Stimulated activated CD4-positive, alpha-beta T cell treated with anti-CD3 and anti-CD28 coated beads, Interleukin-1b, Interleukin-23, amount 100 ng/mL, for 1 hour (primary cell): ENCODE results near the gene ZBTB12.
"Not testable (repeated sequence)": the region's sequence is repeated elsewhere in the genome, so short reads cannot be mapped to it uniquely, and the experiment has no call there.

Experiments used
- DNase-seq, 2 donors: peaks; one replicate each; pipeline ENCODE4 v3.0.0-alpha.2; 2020; ENCODE audit warnings: low read depth in 2 of 2

Gene ZBTB12, protein sequence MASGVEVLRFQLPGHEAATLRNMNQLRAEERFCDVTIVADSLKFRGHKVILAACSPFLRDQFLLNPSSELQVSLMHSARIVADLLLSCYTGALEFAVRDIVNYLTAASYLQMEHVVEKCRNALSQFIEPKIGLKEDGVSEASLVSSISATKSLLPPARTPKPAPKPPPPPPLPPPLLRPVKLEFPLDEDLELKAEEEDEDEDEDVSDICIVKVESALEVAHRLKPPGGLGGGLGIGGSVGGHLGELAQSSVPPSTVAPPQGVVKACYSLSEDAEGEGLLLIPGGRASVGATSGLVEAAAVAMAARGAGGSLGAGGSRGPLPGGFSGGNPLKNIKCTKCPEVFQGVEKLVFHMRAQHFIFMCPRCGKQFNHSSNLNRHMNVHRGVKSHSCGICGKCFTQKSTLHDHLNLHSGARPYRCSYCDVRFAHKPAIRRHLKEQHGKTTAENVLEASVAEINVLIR

DNA sequence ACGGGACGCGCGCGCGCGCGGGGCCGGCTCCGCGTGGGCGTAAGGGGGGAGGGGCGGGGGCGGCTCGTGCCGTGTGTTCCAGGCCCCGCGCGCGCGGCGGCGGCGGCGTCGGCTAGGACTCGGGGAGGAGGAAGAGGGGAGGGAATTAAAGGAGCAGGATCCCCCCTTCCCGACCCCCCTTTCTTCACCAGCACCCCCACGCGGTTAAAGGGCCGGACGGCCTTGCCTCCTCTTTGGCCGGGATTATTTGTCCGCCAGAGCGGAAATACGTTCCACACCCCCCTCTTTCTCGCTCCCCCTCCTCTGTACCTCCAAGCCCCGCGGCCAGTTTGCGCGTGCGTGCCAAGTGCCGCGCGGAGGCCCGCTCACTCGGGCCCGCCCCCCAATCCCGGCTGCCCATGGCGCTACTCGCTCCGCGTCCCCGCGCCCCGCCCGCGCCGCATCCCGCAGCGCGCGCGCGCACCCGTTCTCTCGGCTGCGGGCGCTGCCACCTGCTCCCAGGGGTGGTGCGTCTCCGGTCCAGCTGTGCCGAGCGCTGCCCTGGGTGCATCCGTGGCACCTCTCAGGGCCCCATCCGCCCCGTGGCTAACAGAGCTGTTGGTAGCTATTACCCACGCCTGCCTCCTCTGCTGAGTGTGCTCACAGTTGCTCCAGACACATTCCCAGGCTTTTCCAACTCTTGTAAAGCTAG lies at the start of gene ZBTB12:
ZBTB12 (minus strand) TSS at position 134 of the 691 bp plus-strand sequence. CDS start 781 bp downstream, outside the sequence.
- DNase-seq = peak; percentile 68

DNA sequence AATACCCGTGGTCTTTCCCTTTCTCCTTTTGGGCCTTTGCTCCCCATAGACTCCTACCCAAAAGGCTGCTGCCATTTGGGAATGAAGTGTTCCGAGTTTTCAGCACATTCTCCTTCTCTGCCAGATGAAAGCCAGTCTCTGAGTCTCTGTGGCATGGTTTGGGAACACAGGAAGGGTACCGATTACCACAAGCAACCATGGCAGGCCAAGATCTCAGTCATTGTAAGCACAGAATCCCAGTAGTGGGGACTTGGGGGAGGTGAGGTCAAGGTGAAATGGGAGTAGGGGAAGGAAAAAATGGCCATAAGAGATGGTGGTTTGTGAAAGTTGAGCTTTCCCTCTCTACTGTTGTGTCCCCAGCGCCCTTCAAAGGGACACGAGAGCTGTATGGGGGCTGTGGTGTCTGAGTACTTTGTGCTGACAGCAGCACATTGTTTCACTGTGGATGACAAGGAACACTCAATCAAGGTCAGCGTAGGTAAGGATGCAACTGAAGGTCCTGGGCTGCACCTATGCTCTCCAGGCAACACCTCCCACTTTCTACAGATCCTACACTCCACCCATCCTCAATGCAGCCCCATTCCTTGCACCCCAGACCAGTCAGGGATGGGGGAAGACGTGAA lies 48.2 kb upstream of the ZBTB12 start:
- no peak for DNase-seq

DNA sequence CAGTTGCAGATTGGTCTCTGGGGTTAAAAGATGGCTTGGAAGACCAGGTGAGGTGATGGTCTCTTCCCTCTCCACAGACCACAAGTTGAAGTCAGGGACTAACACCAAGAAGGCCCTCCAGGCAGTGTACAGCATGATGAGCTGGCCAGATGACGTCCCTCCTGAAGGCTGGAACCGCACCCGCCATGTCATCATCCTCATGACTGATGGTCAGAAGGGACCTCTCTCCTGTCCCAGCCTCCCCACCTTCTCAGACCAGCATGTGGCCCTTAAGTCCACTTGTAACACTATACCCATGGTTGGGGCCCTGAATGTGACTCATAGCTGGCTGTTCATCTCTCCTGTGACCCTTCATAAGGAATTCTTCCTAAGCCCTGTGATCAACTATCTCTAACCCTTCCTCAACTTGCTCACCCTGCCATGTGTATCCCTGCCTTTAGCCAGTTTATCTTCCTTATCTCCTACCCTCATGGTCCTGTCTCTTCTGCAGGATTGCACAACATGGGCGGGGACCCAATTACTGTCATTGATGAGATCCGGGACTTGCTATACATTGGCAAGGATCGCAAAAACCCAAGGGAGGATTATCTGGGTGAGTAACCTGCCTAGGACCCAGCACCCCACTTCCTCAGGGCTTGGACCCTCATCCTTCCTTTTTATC lies 47.0 kb upstream of the ZBTB12 start:
- DNase-seq = no peak

DNA sequence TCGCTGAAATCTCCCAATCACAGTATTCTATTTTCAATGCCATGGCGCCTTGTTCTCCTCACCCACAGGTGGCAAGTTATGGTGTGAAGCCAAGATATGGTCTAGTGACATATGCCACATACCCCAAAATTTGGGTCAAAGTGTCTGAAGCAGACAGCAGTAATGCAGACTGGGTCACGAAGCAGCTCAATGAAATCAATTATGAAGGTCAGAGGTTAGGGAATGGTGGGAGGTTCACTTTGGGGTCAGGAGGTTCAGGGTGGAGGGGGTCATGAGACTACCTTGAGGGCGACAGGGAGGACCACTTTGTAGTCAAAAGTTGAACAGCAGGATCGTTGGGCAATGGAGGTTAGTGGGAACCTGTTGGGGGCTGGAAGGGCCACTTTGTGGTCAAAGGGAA lies 46.4 kb upstream of the ZBTB12 start:
- DNase-seq = no peak

DNA sequence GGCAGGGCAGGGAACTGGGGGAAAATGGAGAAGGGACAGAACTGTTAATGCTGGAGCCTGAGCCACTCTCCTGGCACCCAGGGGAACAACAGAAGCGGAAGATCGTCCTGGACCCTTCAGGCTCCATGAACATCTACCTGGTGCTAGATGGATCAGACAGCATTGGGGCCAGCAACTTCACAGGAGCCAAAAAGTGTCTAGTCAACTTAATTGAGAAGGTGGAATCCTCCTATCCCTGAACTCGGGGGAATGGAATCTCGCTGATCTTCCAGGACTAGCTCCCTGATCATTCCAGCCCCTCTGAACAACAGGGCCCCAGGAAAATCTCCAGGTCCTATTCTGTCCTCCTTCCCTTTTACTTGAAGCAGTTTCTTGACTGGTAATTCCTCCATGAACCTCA lies 46.0 kb upstream of the ZBTB12 start:
- no peak for DNase-seq

DNA sequence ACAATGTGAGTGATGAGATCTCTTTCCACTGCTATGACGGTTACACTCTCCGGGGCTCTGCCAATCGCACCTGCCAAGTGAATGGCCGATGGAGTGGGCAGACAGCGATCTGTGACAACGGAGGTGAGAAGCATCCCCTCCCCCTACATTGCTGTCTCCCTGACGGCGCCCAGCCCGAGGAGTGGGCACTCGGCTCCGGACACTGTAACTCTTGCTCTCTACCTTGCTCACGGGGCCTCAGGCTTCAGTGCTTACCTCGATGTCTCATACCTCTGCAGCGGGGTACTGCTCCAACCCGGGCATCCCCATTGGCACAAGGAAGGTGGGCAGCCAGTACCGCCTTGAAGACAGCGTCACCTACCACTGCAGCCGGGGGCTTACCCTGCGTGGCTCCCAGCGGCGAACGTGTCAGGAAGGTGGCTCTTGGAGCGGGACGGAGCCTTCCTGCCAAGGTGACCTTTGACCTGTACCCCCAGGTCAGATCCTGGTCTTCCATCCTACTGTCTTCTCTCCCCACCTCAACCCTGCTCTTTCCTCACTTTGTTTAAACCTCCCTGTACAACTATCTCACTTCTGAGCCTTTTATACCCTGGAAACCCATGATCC lies 45.3 kb upstream of the ZBTB12 start:
- DNase-seq = no peak

DNA sequence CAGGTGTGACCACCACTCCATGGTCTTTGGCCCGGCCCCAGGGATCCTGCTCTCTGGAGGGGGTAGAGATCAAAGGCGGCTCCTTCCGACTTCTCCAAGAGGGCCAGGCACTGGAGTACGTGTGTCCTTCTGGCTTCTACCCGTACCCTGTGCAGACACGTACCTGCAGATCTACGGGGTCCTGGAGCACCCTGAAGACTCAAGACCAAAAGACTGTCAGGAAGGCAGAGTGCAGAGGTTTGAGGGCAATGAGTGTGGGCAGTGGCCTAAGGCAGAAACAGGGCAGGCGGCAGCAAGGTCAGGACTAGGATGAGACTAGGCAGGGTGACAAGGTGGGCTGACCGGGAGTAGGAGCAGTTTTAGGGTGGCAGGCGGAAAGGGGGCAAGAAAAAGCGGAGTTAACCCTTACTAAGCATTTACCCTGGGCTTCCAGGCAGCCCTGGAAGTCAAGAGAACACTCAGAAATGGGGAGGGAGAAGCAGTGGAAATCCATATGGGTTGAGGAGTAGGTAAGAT lies 44.5 kb upstream of the ZBTB12 start:
- no peak for DNase-seq

DNA sequence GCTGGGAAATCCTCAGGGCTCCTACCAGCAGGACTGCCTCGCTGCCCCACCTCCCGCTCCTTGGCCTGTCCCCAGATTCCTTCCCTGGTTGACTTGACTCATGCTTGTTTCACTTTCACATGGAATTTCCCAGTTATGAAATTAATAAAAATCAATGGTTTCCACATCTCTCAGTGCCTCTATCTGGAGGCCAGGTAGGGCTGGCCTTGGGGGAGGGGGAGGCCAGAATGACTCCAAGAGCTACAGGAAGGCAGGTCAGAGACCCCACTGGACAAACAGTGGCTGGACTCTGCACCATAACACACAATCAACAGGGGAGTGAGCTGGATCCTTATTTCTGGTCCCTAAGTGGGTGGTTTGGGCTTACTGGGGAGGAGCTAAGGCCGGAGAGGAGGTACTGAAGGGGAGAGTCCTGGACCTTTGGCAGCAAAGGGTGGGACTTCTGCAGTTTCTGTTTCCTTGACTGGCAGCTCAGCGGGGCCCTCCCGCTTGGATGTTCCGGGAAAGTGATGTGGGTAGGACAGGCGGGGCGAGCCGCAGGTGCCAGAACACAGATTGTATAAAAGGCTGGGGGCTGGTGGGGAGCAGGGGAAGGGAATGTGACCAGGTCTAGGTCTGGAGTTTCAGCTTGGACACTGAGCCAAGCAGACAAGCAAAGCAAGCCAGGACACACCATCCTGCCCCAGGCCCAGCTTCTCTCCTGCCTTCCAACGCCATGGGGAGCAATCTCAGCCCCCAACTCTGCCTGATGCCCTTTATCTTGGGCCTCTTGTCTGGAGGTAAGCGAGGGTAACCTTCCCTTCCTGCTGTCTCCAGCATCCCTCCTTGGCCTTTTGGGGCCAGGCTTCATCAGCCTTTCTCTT lies 43.9 kb upstream of the ZBTB12 start, which contains the start of gene CFB:
CFB (plus strand) TSS at position 589 of the 863 bp plus-strand sequence; CDS start at position 716, 127 bp downstream.
- DNase-seq = no peak

DNA sequence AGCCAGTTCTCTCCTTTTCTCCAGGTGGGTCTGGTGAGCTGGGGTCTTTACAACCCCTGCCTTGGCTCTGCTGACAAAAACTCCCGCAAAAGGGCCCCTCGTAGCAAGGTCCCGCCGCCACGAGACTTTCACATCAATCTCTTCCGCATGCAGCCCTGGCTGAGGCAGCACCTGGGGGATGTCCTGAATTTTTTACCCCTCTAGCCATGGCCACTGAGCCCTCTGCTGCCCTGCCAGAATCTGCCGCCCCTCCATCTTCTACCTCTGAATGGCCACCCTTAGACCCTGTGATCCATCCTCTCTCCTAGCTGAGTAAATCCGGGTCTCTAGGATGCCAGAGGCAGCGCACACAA lies 43.2 kb upstream of the ZBTB12 start:
- no peak for DNase-seq

DNA sequence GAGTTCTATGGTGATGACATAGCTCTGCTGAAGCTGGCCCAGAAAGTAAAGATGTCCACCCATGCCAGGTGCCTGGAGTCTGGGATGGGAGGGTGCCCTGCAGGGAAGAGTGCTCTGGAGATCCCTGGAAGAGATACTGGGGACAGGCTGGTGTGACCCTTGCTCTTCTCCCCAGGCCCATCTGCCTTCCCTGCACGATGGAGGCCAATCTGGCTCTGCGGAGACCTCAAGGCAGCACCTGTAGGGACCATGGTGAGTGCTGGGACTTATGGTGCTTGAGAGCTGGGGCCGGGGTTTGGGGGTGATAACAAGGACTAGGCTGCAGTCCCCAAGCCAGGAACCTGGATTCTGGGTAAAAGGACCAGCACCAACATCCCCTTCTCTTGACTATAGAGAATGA lies 41.9 kb upstream of the ZBTB12 start:
- DNase-seq = no peak

DNA sequence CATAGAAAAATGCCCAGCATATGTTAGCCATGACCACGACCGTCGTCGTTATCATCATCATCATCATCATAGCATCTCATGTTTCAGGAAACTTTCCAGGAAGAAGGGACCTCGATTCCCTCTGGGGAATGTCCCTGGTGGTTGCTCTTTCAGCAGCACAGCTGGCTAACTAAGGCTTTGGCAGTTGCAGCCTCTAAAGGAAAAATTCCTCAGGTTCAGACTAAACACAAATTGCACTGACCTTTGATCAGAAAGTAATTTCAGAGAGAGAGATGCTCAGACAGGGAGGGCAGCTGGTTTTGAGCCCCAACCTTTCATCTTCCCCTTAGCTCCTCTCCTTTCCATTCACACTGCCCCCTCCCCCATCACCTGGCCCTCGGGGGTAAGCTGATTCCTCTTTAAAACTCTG lies 38.4 kb upstream of the ZBTB12 start:
- no peak for DNase-seq

DNA sequence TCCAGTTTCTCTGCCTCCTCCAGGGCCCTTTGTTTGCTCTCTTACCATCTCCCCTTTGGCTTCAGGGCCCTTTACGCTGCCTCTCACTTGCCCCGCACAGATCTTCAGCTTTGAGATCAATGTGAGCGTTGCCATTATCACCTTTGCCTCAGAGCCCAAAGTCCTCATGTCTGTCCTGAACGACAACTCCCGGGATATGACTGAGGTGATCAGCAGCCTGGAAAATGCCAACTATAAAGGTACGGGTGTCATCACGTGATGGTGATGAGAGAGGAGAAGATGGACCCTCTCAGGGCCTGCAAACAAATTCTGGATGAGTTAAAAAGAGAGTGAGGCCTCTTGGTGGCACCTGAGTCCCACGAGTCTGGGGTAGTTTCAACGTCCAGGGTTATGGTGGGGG lies 33.9 kb upstream of the ZBTB12 start:
- no peak for DNase-seq

DNA sequence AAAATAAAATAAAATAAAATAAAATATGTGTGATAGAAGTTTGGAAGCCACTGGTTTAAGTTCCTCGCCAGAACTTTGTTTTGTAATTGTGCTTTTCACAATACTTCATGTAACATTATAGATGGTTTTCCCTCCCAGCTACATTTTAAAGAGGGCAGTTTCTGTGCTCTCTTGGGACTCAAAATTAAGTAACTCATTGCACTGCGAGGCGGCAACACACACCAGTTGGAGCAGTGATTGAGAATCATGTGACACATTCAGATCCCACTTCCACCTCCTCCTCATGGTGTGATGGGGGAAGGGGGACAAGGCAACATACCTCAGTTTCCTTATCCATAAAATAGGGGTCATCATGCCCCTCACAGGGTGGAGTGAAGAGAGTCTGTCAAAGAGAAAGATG lies 33.1 kb upstream of the ZBTB12 start:
- no peak for DNase-seq

DNA sequence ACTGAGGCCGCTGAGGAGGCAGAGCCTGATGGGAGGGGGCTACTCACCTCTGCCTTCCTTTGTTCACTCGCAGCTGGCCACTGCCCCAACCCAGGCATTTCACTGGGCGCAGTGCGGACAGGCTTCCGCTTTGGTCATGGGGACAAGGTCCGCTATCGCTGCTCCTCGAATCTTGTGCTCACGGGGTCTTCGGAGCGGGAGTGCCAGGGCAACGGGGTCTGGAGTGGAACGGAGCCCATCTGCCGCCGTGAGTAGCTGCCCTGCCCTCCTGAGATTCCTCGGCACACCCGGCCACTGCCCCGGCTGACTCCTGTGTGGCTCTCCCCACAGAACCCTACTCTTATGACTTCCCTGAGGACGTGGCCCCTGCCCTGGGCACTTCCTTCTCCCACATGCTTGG lies 31.7 kb upstream of the ZBTB12 start:
- no peak for DNase-seq

DNA sequence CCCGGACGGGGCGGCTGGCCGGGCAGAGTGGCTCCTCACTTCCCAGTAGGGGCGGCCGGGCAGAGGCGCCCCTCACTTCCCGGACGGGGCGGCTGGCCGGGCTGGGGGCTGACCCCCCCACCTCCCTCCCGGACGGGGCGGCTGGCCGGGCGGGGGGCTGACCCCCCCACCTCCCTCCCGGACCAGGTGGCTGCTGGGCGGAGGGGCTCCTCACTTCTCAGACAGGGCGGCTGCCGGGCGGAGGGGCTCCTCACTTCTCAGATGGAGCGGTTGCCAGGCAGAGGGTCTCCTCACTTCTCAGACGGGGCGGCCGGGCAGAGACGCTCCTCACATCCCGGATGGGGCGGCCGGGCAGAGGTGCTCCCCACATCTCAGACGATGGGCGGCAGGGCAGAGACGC lies 30.3 kb upstream of the ZBTB12 start:
- DNase-seq = not testable (repeated sequence)

DNA sequence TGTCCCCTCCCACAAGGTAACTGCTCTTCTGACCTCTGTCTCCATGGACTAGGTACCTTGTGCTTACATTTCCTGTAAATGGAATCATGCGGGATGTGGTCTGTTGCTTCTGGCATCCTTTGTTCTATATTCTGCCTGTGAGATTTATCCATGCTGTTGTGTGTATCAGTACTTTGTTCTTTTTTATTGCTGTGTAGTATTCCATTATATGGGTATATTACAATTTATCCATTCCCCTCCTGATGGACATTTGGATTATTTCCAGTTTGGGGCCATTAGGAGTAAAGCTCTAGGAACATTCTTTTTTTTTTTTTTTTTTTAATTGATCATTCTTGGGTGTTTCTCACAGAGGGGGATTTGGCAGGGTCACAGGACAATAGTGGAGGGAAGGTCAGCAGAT lies 29.1 kb upstream of the ZBTB12 start:
- DNase-seq = no peak

DNA sequence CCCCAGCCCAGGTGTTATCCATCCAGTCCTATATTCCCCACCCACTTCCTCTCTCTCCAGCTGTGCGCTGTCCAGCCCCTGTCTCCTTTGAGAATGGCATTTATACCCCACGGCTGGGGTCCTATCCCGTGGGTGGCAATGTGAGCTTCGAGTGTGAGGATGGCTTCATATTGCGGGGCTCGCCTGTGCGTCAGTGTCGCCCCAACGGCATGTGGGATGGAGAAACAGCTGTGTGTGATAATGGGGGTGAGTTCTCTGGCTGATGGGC lies 26.7 kb upstream of the ZBTB12 start:
- no peak for DNase-seq

DNA sequence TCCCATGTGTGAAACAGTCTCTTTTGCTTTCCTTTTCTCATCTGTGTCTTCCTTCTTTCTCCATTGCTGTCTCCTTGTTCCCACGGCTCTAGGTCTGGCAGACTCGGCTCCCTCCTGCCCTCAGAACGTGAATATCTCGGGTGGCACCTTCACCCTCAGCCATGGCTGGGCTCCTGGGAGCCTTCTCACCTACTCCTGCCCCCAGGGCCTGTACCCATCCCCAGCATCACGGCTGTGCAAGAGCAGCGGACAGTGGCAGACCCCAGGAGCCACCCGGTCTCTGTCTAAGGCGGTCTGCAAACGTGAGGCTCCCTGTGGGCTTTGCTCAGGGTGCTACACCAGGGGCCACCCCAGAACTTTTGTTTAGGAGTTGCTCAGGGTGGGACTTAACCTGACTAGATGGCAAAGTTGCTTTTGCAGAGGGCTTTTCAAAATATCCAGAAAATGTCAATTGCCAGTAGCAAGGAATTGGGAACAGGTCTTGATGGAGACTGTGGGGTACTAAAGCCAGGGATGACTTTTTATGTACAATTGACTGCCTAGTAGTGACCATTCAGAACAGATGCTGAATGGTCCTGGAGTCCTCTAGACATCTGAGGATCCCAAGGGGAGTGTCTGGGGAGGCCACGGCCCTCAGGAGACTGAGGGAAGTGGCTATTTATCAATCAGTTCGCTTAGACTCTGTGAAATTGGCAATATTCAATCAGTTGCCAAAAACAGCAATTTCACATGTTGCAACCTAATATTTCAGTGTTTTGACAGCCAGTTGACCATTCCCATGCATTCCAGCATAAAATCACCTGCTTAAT lies 26.2 kb upstream of the ZBTB12 start:
- DNase-seq = no peak

DNA sequence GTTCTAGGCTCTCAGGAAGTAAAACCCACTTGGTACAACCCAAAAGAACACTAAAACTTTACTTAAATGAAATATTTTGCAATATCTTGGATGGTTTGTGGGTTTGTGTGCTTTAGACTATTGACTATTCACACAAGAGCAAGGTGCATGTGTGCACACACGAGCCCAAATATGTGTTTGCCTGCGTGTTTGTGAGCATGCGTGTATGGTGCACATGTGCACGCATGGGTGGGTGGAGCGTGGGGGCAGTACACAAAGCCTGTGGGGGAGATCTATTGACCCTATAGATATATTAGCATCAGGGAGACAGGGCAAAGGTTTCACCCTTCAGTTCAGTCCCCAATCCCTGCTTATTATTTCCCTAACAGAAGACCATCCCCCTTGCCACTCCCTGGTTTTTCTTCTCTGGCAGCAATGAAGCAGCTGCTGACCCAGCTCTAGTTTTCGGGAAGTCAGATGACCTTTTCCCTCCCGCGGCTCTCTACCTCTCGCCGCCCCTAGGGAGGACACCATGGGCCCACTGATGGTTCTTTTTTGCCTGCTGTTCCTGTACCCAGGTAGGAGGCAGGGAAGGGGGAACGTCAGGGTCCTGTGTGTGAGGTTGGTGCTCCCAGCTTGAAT lies 25.5 kb upstream of the ZBTB12 start, which contains the start of gene C2:
C2 (plus strand) TSS at position 476 of the 621 bp plus-strand sequence; CDS start at position 512, 36 bp downstream.
- DNase-seq = no peak
